Measurements from ENCODE around the gene DOK5. TPM values are rescaled to one million over a fixed set of nuclear protein-coding genes. Genes with fewer than 3 reads are reported as not detected.
A peak's percentile ranks its signal among the peaks of the same experiment; 100 is the strongest.

The DOK5 gene
- polyA plus RNA-seq, 4 donors = 0.71 to 1.9 (median 1.1) TPM; not detected in 1

- FAIRE-seq (no peak), DNase-seq (no peak)
- WGBS, 3 donors = 67 to 79% (median 79%) methylated on average over 1 of the region's 1 CpG
- H3K36me3 ChIP-seq (ENCODE audit: control insufficient read depth in 3 of 3, insufficient read depth in 2 of 3, low read depth in 1 of 3, low read length in 3 of 3) = no peaks in the 10 kb centered on the region
- no peak overlapping the region for H3K27ac ChIP-seq (ENCODE audit: low read depth in 1 of 3, low read length in 2 of 3)
- peaks cover 0 to 2% (median 0%) of the 10 kb centered on the region in 3 donors for H3K27me3 ChIP-seq (ENCODE audit: control insufficient read depth in 3 of 3, insufficient read depth in 3 of 3, low read length in 3 of 3)
- no peak overlapping the region for H3K4me3 ChIP-seq (ENCODE audit: low read depth in 1 of 3, low read length in 3 of 3)
- H3K9me3 ChIP-seq (ENCODE audit: control insufficient read depth in 2 of 2, insufficient read depth in 1 of 2, low read depth in 1 of 2, low read length in 1 of 2) = no peaks in the 10 kb centered on the region
- no peaks in the 10 kb centered on the region for H3K4me1 ChIP-seq (ENCODE audit: control insufficient read depth in 3 of 3, insufficient read depth in 2 of 3, low read depth in 1 of 3, low read length in 2 of 3)
Observed at GRCh38 chr20:54665812-54666211, 190.4 kb downstream of the DOK5 start.

GRCh38 chr20:54668271-54669039 lies 193.1 kb downstream of the DOK5 start:
- Histone ChIP-seq H3K4me3 (ENCODE audit: low read depth in 1 of 3, low read length in 3 of 3) (no peak overlapping the region), H3K36me3 (ENCODE audit: control insufficient read depth in 3 of 3, insufficient read depth in 2 of 3, low read depth in 1 of 3, low read length in 3 of 3) (no peaks in the 10 kb centered on the region), H3K27ac (ENCODE audit: low read depth in 1 of 3, low read length in 2 of 3) (no peak overlapping the region), H3K9me3 (ENCODE audit: control insufficient read depth in 2 of 2, insufficient read depth in 1 of 2, low read depth in 1 of 2, low read length in 1 of 2) (no peaks in the 10 kb centered on the region), H3K27me3 (ENCODE audit: control insufficient read depth in 3 of 3, insufficient read depth in 3 of 3, low read length in 3 of 3) (peaks cover 0 to 1% (median 0%) of the 10 kb centered on the region in 3 donors), H3K4me1 (ENCODE audit: control insufficient read depth in 3 of 3, insufficient read depth in 2 of 3, low read depth in 1 of 3, low read length in 2 of 3) (no peaks in the 10 kb centered on the region)
- WGBS, 3 donors = 18 to 28% (median 25%) methylated on average over 12 of the region's 12 CpGs
- FAIRE-seq (no peak), DNase-seq (peak; percentile 18 to 24)

- no peaks in the 10 kb centered on the region for H3K4me1 ChIP-seq (ENCODE audit: control insufficient read depth in 3 of 3, insufficient read depth in 2 of 3, low read depth in 1 of 3, low read length in 2 of 3)
- no peaks in the 10 kb centered on the region for H3K36me3 ChIP-seq (ENCODE audit: control insufficient read depth in 3 of 3, insufficient read depth in 2 of 3, low read depth in 1 of 3, low read length in 3 of 3)
- no peak overlapping the region for H3K4me3 ChIP-seq (ENCODE audit: low read depth in 1 of 3, low read length in 3 of 3)
- H3K9me3 ChIP-seq (ENCODE audit: control insufficient read depth in 2 of 2, insufficient read depth in 1 of 2, low read depth in 1 of 2, low read length in 1 of 2) = no peaks in the 10 kb centered on the region
- FAIRE-seq = no peak
- no peak overlapping the region for H3K27ac ChIP-seq (ENCODE audit: low read depth in 1 of 3, low read length in 2 of 3)
- DNase-seq = no peak
- 39 to 64% (median 47%) methylated on average over 4 of the region's 4 CpGs for WGBS, 3 donors
- peaks cover 0 to 1% (median 0%) of the 10 kb centered on the region in 3 donors for H3K27me3 ChIP-seq (ENCODE audit: control insufficient read depth in 3 of 3, insufficient read depth in 3 of 3, low read length in 3 of 3)
Observed at GRCh38 chr20:54669040-54669363, 193.6 kb downstream of the DOK5 start.

GRCh38 chr20:54678253-54678652 lies 202.9 kb downstream of the DOK5 start:
- WGBS, 3 donors = 31 to 51% (median 46%) methylated on average over 1 of the region's 1 CpG
- H3K27me3 ChIP-seq (ENCODE audit: control insufficient read depth in 3 of 3, insufficient read depth in 3 of 3, low read length in 3 of 3) = no peaks in the 10 kb centered on the region
- H3K9me3 ChIP-seq (ENCODE audit: control insufficient read depth in 2 of 2, insufficient read depth in 1 of 2, low read depth in 1 of 2, low read length in 1 of 2) = no peaks in the 10 kb centered on the region
- H3K36me3 ChIP-seq (ENCODE audit: control insufficient read depth in 3 of 3, insufficient read depth in 2 of 3, low read depth in 1 of 3, low read length in 3 of 3) = no peaks in the 10 kb centered on the region
- DNase-seq (no peak), FAIRE-seq (no peak)
- no peak overlapping the region for H3K27ac ChIP-seq (ENCODE audit: low read depth in 1 of 3, low read length in 2 of 3)
- H3K4me1 ChIP-seq (ENCODE audit: control insufficient read depth in 3 of 3, insufficient read depth in 2 of 3, low read depth in 1 of 3, low read length in 2 of 3) = no peaks in the 10 kb centered on the region
- no peak overlapping the region for H3K4me3 ChIP-seq (ENCODE audit: low read depth in 1 of 3, low read length in 3 of 3)

GRCh38 chr20:54680439-54680838 lies 205.0 kb downstream of the DOK5 start:
- Histone ChIP-seq H3K9me3 (ENCODE audit: control insufficient read depth in 2 of 2, insufficient read depth in 1 of 2, low read depth in 1 of 2, low read length in 1 of 2) (no peaks in the 10 kb centered on the region), H3K27ac (ENCODE audit: low read depth in 1 of 3, low read length in 2 of 3) (no peak overlapping the region), H3K4me3 (ENCODE audit: low read depth in 1 of 3, low read length in 3 of 3) (no peak overlapping the region), H3K4me1 (ENCODE audit: control insufficient read depth in 3 of 3, insufficient read depth in 2 of 3, low read depth in 1 of 3, low read length in 2 of 3) (no peaks in the 10 kb centered on the region), H3K27me3 (ENCODE audit: control insufficient read depth in 3 of 3, insufficient read depth in 3 of 3, low read length in 3 of 3) (no peaks in the 10 kb centered on the region), H3K36me3 (ENCODE audit: control insufficient read depth in 3 of 3, insufficient read depth in 2 of 3, low read depth in 1 of 3, low read length in 3 of 3) (no peaks in the 10 kb centered on the region)
- DNase-seq (no peak), FAIRE-seq (no peak)
- 23 to 36% (median 29%) methylated on average over 5 of the region's 5 CpGs for WGBS, 3 donors

- peak; percentile 16 to 31 for DNase-seq
- WGBS, 3 donors = 16 to 19% (median 19%) methylated on average over 14 of the region's 14 CpGs
Observed at GRCh38 chr20:54680872-54681619, 205.7 kb downstream of the DOK5 start.

GRCh38 chr20:54681869-54682268 lies 206.5 kb downstream of the DOK5 start:
- WGBS, 3 donors = 39 to 46% (median 45%) methylated on average over 6 of the region's 6 CpGs
- Histone ChIP-seq H3K4me3 (ENCODE audit: low read depth in 1 of 3, low read length in 3 of 3) (no peak overlapping the region), H3K27me3 (ENCODE audit: control insufficient read depth in 3 of 3, insufficient read depth in 3 of 3, low read length in 3 of 3) (no peaks in the 10 kb centered on the region), H3K9me3 (ENCODE audit: control insufficient read depth in 2 of 2, insufficient read depth in 1 of 2, low read depth in 1 of 2, low read length in 1 of 2) (no peaks in the 10 kb centered on the region), H3K4me1 (ENCODE audit: control insufficient read depth in 3 of 3, insufficient read depth in 2 of 3, low read depth in 1 of 3, low read length in 2 of 3) (no peaks in the 10 kb centered on the region), H3K36me3 (ENCODE audit: control insufficient read depth in 3 of 3, insufficient read depth in 2 of 3, low read depth in 1 of 3, low read length in 3 of 3) (no peaks in the 10 kb centered on the region), H3K27ac (ENCODE audit: low read depth in 1 of 3, low read length in 2 of 3) (no peak overlapping the region)
- no peak for DNase-seq
- no peak for FAIRE-seq

More at GRCh38 chr20:54680872-54681619, 205.7 kb downstream of the DOK5 start:
- no peak for FAIRE-seq
- Histone ChIP-seq H3K36me3 (ENCODE audit: control insufficient read depth in 3 of 3, insufficient read depth in 2 of 3, low read depth in 1 of 3, low read length in 3 of 3) (no peaks in the 10 kb centered on the region), H3K27ac (ENCODE audit: low read depth in 1 of 3, low read length in 2 of 3) (no peak overlapping the region), H3K4me3 (ENCODE audit: low read depth in 1 of 3, low read length in 3 of 3) (no peak overlapping the region), H3K4me1 (ENCODE audit: control insufficient read depth in 3 of 3, insufficient read depth in 2 of 3, low read depth in 1 of 3, low read length in 2 of 3) (no peaks in the 10 kb centered on the region), H3K27me3 (ENCODE audit: control insufficient read depth in 3 of 3, insufficient read depth in 3 of 3, low read length in 3 of 3) (no peaks in the 10 kb centered on the region), H3K9me3 (ENCODE audit: control insufficient read depth in 2 of 2, insufficient read depth in 1 of 2, low read depth in 1 of 2, low read length in 1 of 2) (no peaks in the 10 kb centered on the region)

- Histone ChIP-seq H3K27ac (ENCODE audit: low read depth in 1 of 3, low read length in 2 of 3) (no peak overlapping the region), H3K4me3 (ENCODE audit: low read depth in 1 of 3, low read length in 3 of 3) (no peak overlapping the region), H3K9me3 (ENCODE audit: control insufficient read depth in 2 of 2, insufficient read depth in 1 of 2, low read depth in 1 of 2, low read length in 1 of 2) (no peaks in the 10 kb centered on the region), H3K4me1 (ENCODE audit: control insufficient read depth in 3 of 3, insufficient read depth in 2 of 3, low read depth in 1 of 3, low read length in 2 of 3) (no peaks in the 10 kb centered on the region), H3K27me3 (ENCODE audit: control insufficient read depth in 3 of 3, insufficient read depth in 3 of 3, low read length in 3 of 3) (no peaks in the 10 kb centered on the region), H3K36me3 (ENCODE audit: control insufficient read depth in 3 of 3, insufficient read depth in 2 of 3, low read depth in 1 of 3, low read length in 3 of 3) (no peaks in the 10 kb centered on the region)
- FAIRE-seq (no peak), DNase-seq (no peak)
- 28 to 76% (median 54%) methylated on average over 1 of the region's 1 CpG for WGBS, 3 donors
Observed at GRCh38 chr20:54688476-54688875, 213.1 kb downstream of the DOK5 start.

Data from small intestine (tissue), 7 donors.